PC-9 (cell line): Measurements from ENCODE around the gene LAMA3. TPM values are rescaled to one million over a fixed set of nuclear protein-coding genes. Genes with fewer than 3 reads are reported as not detected.

Source experiments
- BruUV-seq: library from RNA; stranded (reverse); fragments of 400-500 nt; replicated peaks from 2 replicates; lab custom pipeline; 2021; lab: Mats Ljungman, UMichigan
- CTCF ChIA-PET: fragments of 300-600 bp; sonication (Branson Sonifier 250); formaldehyde crosslinking; loops from one replicate; lab custom pipeline; 2022; ENCODE audit warnings: antibody characterized with exemption; lab: Charles Lee
- POLR2A ChIA-PET: fragments of 300-600 bp; sonication (Branson Sonifier 250); formaldehyde crosslinking; loops from one replicate; lab custom pipeline; 2022; ENCODE audit warnings: antibody characterized with exemption; ENCODE audit not compliant: unreplicated experiment; lab: Charles Lee
- DNase-seq, 2 experiments: peaks; one replicate each; pipeline versions ENCODE4 v3.0.0 to v3.0.0-alpha.2; 2015 to 2022; ENCODE audit warnings: mixed read lengths in 1 of 2
- H2AFZ ChIP-seq: fragments of 200-600 bp; sonication (generic); 2 replicates; pipeline ENCODE4 v1.8.1; 2017; ENCODE audit warnings: antibody characterized with exemption
- H3F3A ChIP-seq: fragments of 200-600 bp; sonication (generic); 2 replicates; pipeline ENCODE4 v1.8.1; 2017; ENCODE audit warnings: antibody characterized with exemption, mild to moderate bottlenecking, low read depth; ENCODE audit not compliant: insufficient read depth
- H3K27ac ChIP-seq: fragments of 200-600 bp; sonication (generic); 2 replicates; pipeline ENCODE4 v1.6.1; 2016; ENCODE audit warnings: mixed run types
- H3K27me3 ChIP-seq: fragments of 200-600 bp; sonication (generic); 2 replicates; pipeline ENCODE4 v1.6.1; 2016; ENCODE audit warnings: low read depth, mixed run types; ENCODE audit not compliant: insufficient read depth
- H3K36me3 ChIP-seq: fragments of 200-600 bp; sonication (generic); 2 replicates; pipeline ENCODE4 v1.6.1; 2016; ENCODE audit warnings: low read depth, mixed run types
- H3K4me1 ChIP-seq: fragments of 200-600 bp; sonication (generic); replicated peaks from 2 replicates; pipeline ENCODE4 v1.6.1; 2016; ENCODE audit warnings: mixed run types; ENCODE audit not compliant: insufficient read depth
- H3K4me2 ChIP-seq: fragments of 200-600 bp; sonication (generic); 2 replicates; pipeline ENCODE4 v1.6.1; 2017; ENCODE audit warnings: mixed run types
- H3K4me3 ChIP-seq: fragments of 200-600 bp; sonication (generic); 2 replicates; pipeline ENCODE4 v1.6.1; 2016; ENCODE audit warnings: mixed run types
- H3K79me2 ChIP-seq: fragments of 200-600 bp; sonication (generic); 2 replicates; pipeline ENCODE4 v1.6.1; 2017; ENCODE audit warnings: low read depth, mixed run types
- H3K9me2 ChIP-seq: fragments of 200-600 bp; sonication (generic); 2 replicates; pipeline ENCODE4 v1.8.1; 2017; ENCODE audit warnings: mild to moderate bottlenecking; ENCODE audit not compliant: insufficient read depth
- H3K9me3 ChIP-seq: fragments of 200-600 bp; sonication (generic); 2 replicates; pipeline ENCODE4 v1.8.1; 2016; ENCODE audit warnings: low read depth; ENCODE audit not compliant: insufficient read depth
- H4K20me1 ChIP-seq: fragments of 200-600 bp; sonication (generic); 2 replicates; pipeline ENCODE4 v1.8.1; 2017; ENCODE audit not compliant: insufficient read depth
- CTCF ChIP-seq: fragments of 200-600 bp; sonication (generic); conservative IDR thresholded peaks from 2 replicates; pipeline ENCODE4 v1.6.1; 2017; ENCODE audit warnings: mixed run types, antibody characterized with exemption, mild to moderate bottlenecking, moderate library complexity
- EZH2 ChIP-seq: fragments of 200-600 bp; sonication (generic); IDR thresholded peaks from 2 replicates; pipeline ENCODE4 v1.8.0; 2017; ENCODE audit warnings: antibody characterized with exemption, low read depth
- intact Hi-C: fragments of 100-400 bp; cut with micrococcal nuclease; formaldehyde crosslinking; loops from one replicate; pipeline ENCODE4 v1.10.0; 2022; ENCODE audit not compliant: unreplicated experiment
- total RNA-seq: library from RNA; stranded (reverse); gene quantifications from 2 replicates; pipeline ENCODE4 v1.2.3, GENCODE V29; 2021

The LAMA3 gene
- total RNA-seq, 1 experiment from 2014 or later: 44.4 TPM

DNA sequence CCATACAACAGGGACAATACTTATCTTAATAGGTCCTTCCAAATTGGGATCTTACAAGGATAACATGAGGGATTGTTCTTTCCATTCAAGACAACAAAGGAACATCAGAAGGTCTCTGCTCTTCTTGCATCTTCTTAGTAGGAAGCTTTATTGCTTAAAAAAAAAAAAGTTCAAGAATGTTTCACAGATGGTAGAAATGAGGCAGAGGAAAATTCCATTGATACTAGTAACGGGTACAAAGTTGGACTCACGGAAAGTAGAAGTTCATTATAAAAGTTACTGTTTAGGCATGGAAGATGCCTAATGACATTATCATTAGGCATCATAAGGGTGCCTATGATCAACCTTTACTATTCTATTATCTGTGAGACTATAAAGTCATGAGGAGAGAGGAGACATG lies 136.2 kb downstream of the LAMA3 start:
- Histone ChIP-seq H3K9me2 (no peaks in the 10 kb centered on the region), H3K4me3 (no peak overlapping the region), H3K4me1 (peaks cover 15% of the 10 kb centered on the region), H3K79me2 (no peaks in the 10 kb centered on the region), H3F3A (no peaks in the 10 kb centered on the region; the same call in 1 of the 2 replicates), H3K9me3 (no peaks in the 10 kb centered on the region), H2AFZ (no peak overlapping the region), H3K27me3 (no peaks in the 10 kb centered on the region), H3K4me2 (no peak overlapping the region), H3K36me3 (no peaks in the 10 kb centered on the region), H4K20me1 (no peaks in the 10 kb centered on the region), H3K27ac (no peak overlapping the region)
- BruUV-seq: no TSS peak
- TF ChIP-seq EZH2 (no peak), CTCF (no peak)
- no peak for DNase-seq
- ChIA-PET POLR2A (no interaction called here), CTCF (no interaction called here)
- intact Hi-C loops: no loop called here

GRCh38 chr18:23825978-23826405 lies 136.7 kb downstream of the LAMA3 start:
- H3K27me3 ChIP-seq: no peaks in the 10 kb centered on the region
- no TSS peak for BruUV-seq
- ChIA-PET POLR2A (no interaction called here), CTCF (no interaction called here)
- H4K20me1 ChIP-seq: no peaks in the 10 kb centered on the region
- H2AFZ ChIP-seq: no peak overlapping the region
- H3K4me2 ChIP-seq: no peak overlapping the region
- H3K79me2 ChIP-seq: no peaks in the 10 kb centered on the region
- no peaks in the 10 kb centered on the region for H3K9me3 ChIP-seq
- H3K27ac ChIP-seq: no peak overlapping the region
- H3K4me3 ChIP-seq: no peak overlapping the region
- no peaks in the 10 kb centered on the region for H3K36me3 ChIP-seq
- peaks cover 15% of the 10 kb centered on the region for H3K4me1 ChIP-seq
- no peaks in the 10 kb centered on the region; the same call in 1 of the 2 replicates for H3F3A ChIP-seq
- no peaks in the 10 kb centered on the region for H3K9me2 ChIP-seq
- intact Hi-C loops: no loop called here
- TF ChIP-seq CTCF: no peak
- TF ChIP-seq EZH2: no peak
- no peak for DNase-seq

DNA sequence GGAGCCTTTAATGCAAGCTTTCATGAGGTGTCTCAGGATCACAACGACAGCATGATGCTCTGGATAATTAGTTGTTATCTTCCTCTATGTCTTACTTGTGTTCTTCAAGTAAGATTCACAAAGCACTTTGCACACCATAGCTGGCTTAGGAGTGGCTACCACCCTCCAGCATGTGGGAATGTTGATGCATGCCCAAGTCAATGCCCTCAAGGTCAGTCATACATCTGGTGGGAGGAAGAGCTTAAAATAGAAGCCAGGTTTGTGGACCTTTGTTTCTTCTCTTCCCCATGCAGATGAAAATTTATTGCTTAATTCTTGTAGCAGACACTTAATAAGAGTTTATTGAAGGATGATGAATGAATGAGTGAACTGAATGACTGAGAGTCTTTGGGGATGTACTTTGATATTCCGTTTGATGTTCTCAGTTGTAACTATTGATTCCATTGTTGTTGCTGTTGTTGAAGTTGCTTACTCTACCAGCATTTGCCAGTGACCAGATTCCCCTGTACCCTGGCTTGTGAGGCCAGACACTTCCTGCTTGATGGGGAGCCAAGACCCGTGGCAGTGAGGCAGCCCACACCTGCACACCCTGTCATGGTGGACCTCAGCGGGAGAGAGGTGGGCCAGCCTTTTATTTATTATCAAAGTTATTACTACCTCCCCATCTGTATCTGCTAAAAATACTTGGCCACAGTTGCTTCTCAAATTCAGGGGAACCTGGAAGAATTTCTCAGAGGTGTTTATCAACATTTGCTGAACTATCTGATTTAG lies 137.8 kb downstream of the LAMA3 start:
- Histone ChIP-seq H3K4me3 (no peak overlapping the region), H3K4me2 (no peak overlapping the region), H3K4me1 (peaks cover 15% of the 10 kb centered on the region), H3K9me3 (no peaks in the 10 kb centered on the region), H3K9me2 (no peaks in the 10 kb centered on the region), H3K27ac (no peak overlapping the region), H3K36me3 (no peaks in the 10 kb centered on the region), H3K79me2 (no peaks in the 10 kb centered on the region), H4K20me1 (no peaks in the 10 kb centered on the region), H3F3A (no peaks in the 10 kb centered on the region; the same call in 1 of the 2 replicates), H2AFZ (no peak overlapping the region), H3K27me3 (no peaks in the 10 kb centered on the region)
- intact Hi-C loops: no loop called here
- BruUV-seq: TSS peak; percentile 60
- CTCF ChIA-PET: no interaction called here
- TF ChIP-seq CTCF: no peak
- DNase-seq: no peak
- POLR2A ChIA-PET: no interaction called here
